CD4-positive, CD25-positive, alpha-beta regulatory T cell (primary cell): ENCODE data around the gene CWC27. TPM values are rescaled to one million over a fixed set of nuclear protein-coding genes. Genes with fewer than 3 reads are reported as not detected.

Experiments used
- ATAC-seq, 2 donors: fragments of 150-1000 bp; cut with Tn5 transposase; one replicate each; pipeline ENCODE4 v1.10.0; 2021; ENCODE audit warnings: low read depth in 2 of 2, moderate number of reproducible peaks in 2 of 2, moderate library complexity in 1 of 2
- DNase-seq, 3 donors: peaks; one replicate each; pipeline versions ENCODE4 v3.0.0 to v3.0.0-alpha.2; 2012 to 2022; ENCODE audit warnings: mixed read lengths in 1 of 3
- H3K27ac ChIP-seq: one replicate; pipeline ENCODE4 v1.7.0; 2013; ENCODE audit warnings: mild to moderate bottlenecking, low read length; ENCODE audit not compliant: insufficient read depth, poor library complexity, severe bottlenecking
- H3K27me3 ChIP-seq: one replicate; pipeline ENCODE4 v1.7.0; 2013; ENCODE audit warnings: low read length; ENCODE audit not compliant: control insufficient read depth, insufficient read depth
- H3K36me3 ChIP-seq: one replicate; pipeline ENCODE4 v1.7.0; 2013; ENCODE audit warnings: mild to moderate bottlenecking, low read length, moderate library complexity; ENCODE audit not compliant: control insufficient read depth, insufficient read depth
- H3K4me1 ChIP-seq: 2 replicates; pipeline ENCODE4 v1.7.0; 2013; ENCODE audit warnings: mild to moderate bottlenecking, low read length; ENCODE audit not compliant: insufficient read depth, control insufficient read depth, poor library complexity, severe bottlenecking
- H3K4me3 ChIP-seq: one replicate; pipeline ENCODE4 v1.7.0; 2013; ENCODE audit warnings: low read depth, mild to moderate bottlenecking, low read length, moderate library complexity
- H3K9me3 ChIP-seq, 2 experiments: 1 replicate in 1 of 2; 2 replicates in 1 of 2; pipeline ENCODE4 v1.7.0; 2013; ENCODE audit warnings: low read length in 2 of 2, mild to moderate bottlenecking in 1 of 2, moderate library complexity in 1 of 2; ENCODE audit not compliant: control insufficient read depth in 2 of 2
- H3K27ac Mint-ChIP-seq, 3 donors: one replicate each; pipeline ENCODE4 v1.8.0; 2020 to 2022; ENCODE audit warnings: mild to moderate bottlenecking in 3 of 3, mixed read lengths in 3 of 3, moderate library complexity in 2 of 3
- H3K27me3 Mint-ChIP-seq: one replicate; pipeline ENCODE4 v1.8.0; 2022; ENCODE audit warnings: mild to moderate bottlenecking, mixed read lengths
- H3K36me3 Mint-ChIP-seq: one replicate; pipeline ENCODE4 v1.8.0; 2020; ENCODE audit warnings: mixed read lengths
- H3K4me1 Mint-ChIP-seq, 4 donors: one replicate each; pipeline ENCODE4 v1.8.0; 2020 to 2022; ENCODE audit warnings: mixed read lengths in 4 of 4, mild to moderate bottlenecking in 1 of 4
- H3K4me3 Mint-ChIP-seq, 4 donors: one replicate each; pipeline ENCODE4 v1.8.0; 2020 to 2022; ENCODE audit warnings: mild to moderate bottlenecking in 4 of 4, mixed read lengths in 4 of 4, moderate library complexity in 3 of 4
- H3K9me3 Mint-ChIP-seq, 7 donors: one replicate each; pipeline ENCODE4 v1.8.0; 2020 to 2022; ENCODE audit warnings: mixed read lengths in 7 of 7, mild to moderate bottlenecking in 3 of 7, moderate library complexity in 2 of 7
- polyA plus RNA-seq, 4 donors: library from polyadenylated mRNA; unstranded; fragments of 300-500 nt; fragmentation: Illumina TruSeq; gene quantifications; one replicate each; pipeline ENCODE4 v1.2.3, GENCODE V29; 2021
- total RNA-seq: library from RNA; stranded (reverse); gene quantifications from one replicate; pipeline ENCODE4 v1.2.3, GENCODE V29; 2022

CWC27 gene
- total and polyA plus RNA-seq, 5 donors from 2014 or later, result 22.4 to 33.4 (median 27.6) TPM

GRCh38 chr5:65015767-65016166 lies 247.0 kb downstream of the CWC27 start:
- no peak overlapping the region for H3K27ac Mint-ChIP-seq
- DNase-seq (no peak), ATAC-seq (no peak)
- Histone ChIP-seq H3K4me3 (no peak overlapping the region), H3K27ac (no peak overlapping the region), H3K9me3 (no peaks in the 10 kb centered on the region), H3K36me3 (no peaks in the 10 kb centered on the region), H3K27me3 (no peaks in the 10 kb centered on the region), H3K4me1 (no peaks in the 10 kb centered on the region)
- no peaks in the 10 kb centered on the region for H3K9me3 Mint-ChIP-seq
- peaks cover 5 to 6% (median 5%) of the 10 kb centered on the region in 4 donors for H3K4me1 Mint-ChIP-seq
- no peak overlapping the region for H3K4me3 Mint-ChIP-seq
- H3K36me3 Mint-ChIP-seq, result peaks cover 8% of the 10 kb centered on the region
- no peaks in the 10 kb centered on the region for H3K27me3 Mint-ChIP-seq

GRCh38 chr5:65017636-65018035 lies 248.9 kb downstream of the CWC27 start:
- no peaks in the 10 kb centered on the region for H3K4me1 ChIP-seq
- H3K27ac Mint-ChIP-seq, result no peak overlapping the region
- no peak for ATAC-seq

GRCh38 chr5:65018763-65019162 lies 250.0 kb downstream of the CWC27 start:
- Mint-ChIP-seq H3K36me3 (peaks cover 4% of the 10 kb centered on the region), H3K4me3 (no peak overlapping the region), H3K27me3 (no peaks in the 10 kb centered on the region), H3K4me1 (peaks cover 5 to 14% (median 12%) of the 10 kb centered on the region in 4 donors), H3K9me3 (no peaks in the 10 kb centered on the region), H3K27ac (no peak overlapping the region)
- Histone ChIP-seq H3K36me3 (no peaks in the 10 kb centered on the region), H3K4me1 (no peaks in the 10 kb centered on the region), H3K9me3 (no peaks in the 10 kb centered on the region), H3K27ac (no peak overlapping the region), H3K4me3 (no peak overlapping the region), H3K27me3 (no peaks in the 10 kb centered on the region)
- no peak for DNase-seq
- no peak for ATAC-seq

More at GRCh38 chr5:65017636-65018035, 248.9 kb downstream of the CWC27 start:
- Histone ChIP-seq H3K36me3 (no peaks in the 10 kb centered on the region), H3K27me3 (no peaks in the 10 kb centered on the region), H3K4me3 (no peak overlapping the region), H3K9me3 (no peaks in the 10 kb centered on the region), H3K27ac (no peak overlapping the region)
- H3K27me3 Mint-ChIP-seq, result no peaks in the 10 kb centered on the region
- no peak overlapping the region for H3K4me3 Mint-ChIP-seq
- peak in 1 of 3 donors; percentile 22 for DNase-seq
- no peaks in the 10 kb centered on the region for H3K9me3 Mint-ChIP-seq
- peaks cover 5 to 14% (median 12%) of the 10 kb centered on the region in 4 donors for H3K4me1 Mint-ChIP-seq
- peaks cover 4% of the 10 kb centered on the region for H3K36me3 Mint-ChIP-seq

- H3K27me3 Mint-ChIP-seq, result no peaks in the 10 kb centered on the region
- Histone ChIP-seq H3K27me3 (no peaks in the 10 kb centered on the region), H3K9me3 (no peaks in the 10 kb centered on the region), H3K4me3 (no peak overlapping the region), H3K4me1 (no peaks in the 10 kb centered on the region), H3K27ac (no peak overlapping the region), H3K36me3 (no peaks in the 10 kb centered on the region)
- no peak for DNase-seq
- no peaks in the 10 kb centered on the region for H3K9me3 Mint-ChIP-seq
- peaks cover 4% of the 10 kb centered on the region for H3K36me3 Mint-ChIP-seq
- H3K4me3 Mint-ChIP-seq, result no peak overlapping the region
- H3K27ac Mint-ChIP-seq, result no peak overlapping the region
- peaks cover 5 to 14% (median 12%) of the 10 kb centered on the region in 4 donors for H3K4me1 Mint-ChIP-seq
- no peak for ATAC-seq
Measured at GRCh38 chr5:65020492-65020891, 251.8 kb downstream of the CWC27 start.

GRCh38 chr5:65021527-65022226 lies 252.9 kb downstream of the CWC27 start:
- ATAC-seq, result no peak
- Mint-ChIP-seq H3K4me3 (no peak overlapping the region), H3K36me3 (peaks cover 4% of the 10 kb centered on the region), H3K27me3 (no peaks in the 10 kb centered on the region), H3K9me3 (no peaks in the 10 kb centered on the region), H3K27ac (peak overlapping the region in 2 of 3 donors; percentile 27 to 82), H3K4me1 (peaks cover 5 to 16% (median 12%) of the 10 kb centered on the region in 4 donors)
- Histone ChIP-seq H3K9me3 (no peaks in the 10 kb centered on the region), H3K27me3 (no peaks in the 10 kb centered on the region), H3K36me3 (no peaks in the 10 kb centered on the region), H3K4me1 (no peaks in the 10 kb centered on the region), H3K27ac (no peak overlapping the region), H3K4me3 (no peak overlapping the region)
- DNase-seq, result peak in 1 of 3 donors; percentile 20

GRCh38 chr5:65022932-65023331 lies 254.2 kb downstream of the CWC27 start:
- H3K4me1 ChIP-seq, result no peaks in the 10 kb centered on the region
- Mint-ChIP-seq H3K27me3 (no peaks in the 10 kb centered on the region), H3K4me1 (peaks cover 5 to 18% (median 15%) of the 10 kb centered on the region in 4 donors), H3K4me3 (no peak overlapping the region), H3K27ac (no peak overlapping the region), H3K9me3 (no peaks in the 10 kb centered on the region), H3K36me3 (peaks cover 3% of the 10 kb centered on the region)
- no peaks in the 10 kb centered on the region for H3K9me3 ChIP-seq
- H3K36me3 ChIP-seq, result no peaks in the 10 kb centered on the region
- no peak for ATAC-seq
- H3K4me3 ChIP-seq, result no peak overlapping the region
- H3K27ac ChIP-seq, result no peak overlapping the region
- no peaks in the 10 kb centered on the region for H3K27me3 ChIP-seq
- DNase-seq, result no peak

- Mint-ChIP-seq H3K9me3 (no peaks in the 10 kb centered on the region), H3K36me3 (no peaks in the 10 kb centered on the region), H3K4me3 (no peak overlapping the region), H3K27ac (no peak overlapping the region), H3K4me1 (peaks cover 5 to 17% (median 15%) of the 10 kb centered on the region in 4 donors), H3K27me3 (no peaks in the 10 kb centered on the region)
- Histone ChIP-seq H3K9me3 (no peaks in the 10 kb centered on the region), H3K4me3 (no peak overlapping the region), H3K4me1 (no peaks in the 10 kb centered on the region), H3K27ac (no peak overlapping the region), H3K27me3 (no peaks in the 10 kb centered on the region), H3K36me3 (no peaks in the 10 kb centered on the region)
- DNase-seq (no peak), ATAC-seq (no peak)
Measured at GRCh38 chr5:65024681-65025080, 256.0 kb downstream of the CWC27 start.
